Stimulated activated CD8-positive, alpha-beta memory T cell treated with anti-CD3 and anti-CD28 coated beads, Interleukin-7, amount 100 ng/mL, for 4 hours (primary cell): ENCODE measurements around the gene MCAM.

Experiments used
- DNase-seq, 2 donors: peaks; one replicate each; pipeline ENCODE4 v3.0.0-alpha.2; 2020; ENCODE audit warnings: low read depth in 2 of 2

Gene MCAM

GRCh38 chr11:119345685-119346084 lies 28.8 kb upstream of the MCAM start:
- no peak for DNase-seq

DNA sequence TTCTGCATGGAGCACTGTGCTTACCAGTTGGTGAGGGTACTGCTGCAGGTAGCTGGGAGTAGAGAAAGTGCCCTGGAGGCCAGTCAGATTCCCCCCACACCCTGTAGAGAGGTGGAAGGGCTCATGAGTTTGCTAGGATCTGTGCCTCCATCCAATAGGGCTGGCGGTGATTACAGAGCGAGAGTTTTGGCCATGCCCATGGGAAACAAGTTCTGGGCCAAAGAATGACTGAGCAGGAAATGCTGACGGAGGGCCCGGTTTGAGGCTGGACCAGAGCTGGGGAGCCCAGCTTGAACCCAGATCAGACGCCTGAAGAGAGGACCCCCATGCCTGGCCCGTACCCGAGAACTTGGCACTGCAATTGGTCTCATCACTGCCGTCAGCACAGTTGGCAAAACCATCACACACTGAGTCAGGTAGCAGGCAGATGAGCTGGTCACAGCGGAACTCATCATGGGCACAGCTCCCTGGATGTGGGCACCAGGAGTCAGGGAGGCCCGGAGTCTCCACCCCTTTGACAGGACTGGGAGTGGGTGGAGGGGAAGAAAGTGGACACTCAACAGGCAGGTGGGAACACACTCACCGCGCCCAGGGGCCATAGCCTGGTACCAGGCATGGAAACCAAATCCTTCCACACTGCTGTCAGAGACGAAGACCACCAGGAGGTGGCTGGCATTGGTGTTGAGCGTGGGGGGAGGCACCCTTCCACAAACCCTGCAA lies 27.5 kb upstream of the MCAM start:
- DNase-seq, result no peak

DNA sequence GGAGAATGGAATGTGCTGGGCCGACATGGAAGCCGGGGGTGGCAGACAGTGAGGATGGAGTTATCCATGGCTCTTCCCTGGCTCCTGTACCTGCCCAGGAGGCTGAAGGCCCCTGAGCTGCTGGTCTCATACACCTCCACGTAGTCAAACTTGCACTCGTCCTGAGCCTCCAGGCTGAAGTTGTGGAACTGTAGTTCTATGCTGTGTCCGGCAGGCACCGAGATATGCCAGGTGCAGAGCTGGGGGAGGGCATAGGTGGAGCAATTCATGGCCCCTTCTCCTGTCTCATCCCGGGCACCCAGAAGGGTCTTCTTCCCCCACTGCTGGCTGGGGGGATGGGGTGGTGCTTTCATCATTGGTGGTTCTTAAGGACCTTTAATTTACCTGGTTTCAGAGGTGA lies 26.8 kb upstream of the MCAM start:
- no peak for DNase-seq

GRCh38 chr11:119342362-119343130 lies 25.6 kb upstream of the MCAM start:
- no peak for DNase-seq

GRCh38 chr11:119342023-119342300 lies 25.0 kb upstream of the MCAM start:
- DNase-seq, result no peak

- DNase-seq, result no peak
These were observed 24.5 kb upstream of the MCAM start for GRCh38 chr11:119341222-119342022.

DNA sequence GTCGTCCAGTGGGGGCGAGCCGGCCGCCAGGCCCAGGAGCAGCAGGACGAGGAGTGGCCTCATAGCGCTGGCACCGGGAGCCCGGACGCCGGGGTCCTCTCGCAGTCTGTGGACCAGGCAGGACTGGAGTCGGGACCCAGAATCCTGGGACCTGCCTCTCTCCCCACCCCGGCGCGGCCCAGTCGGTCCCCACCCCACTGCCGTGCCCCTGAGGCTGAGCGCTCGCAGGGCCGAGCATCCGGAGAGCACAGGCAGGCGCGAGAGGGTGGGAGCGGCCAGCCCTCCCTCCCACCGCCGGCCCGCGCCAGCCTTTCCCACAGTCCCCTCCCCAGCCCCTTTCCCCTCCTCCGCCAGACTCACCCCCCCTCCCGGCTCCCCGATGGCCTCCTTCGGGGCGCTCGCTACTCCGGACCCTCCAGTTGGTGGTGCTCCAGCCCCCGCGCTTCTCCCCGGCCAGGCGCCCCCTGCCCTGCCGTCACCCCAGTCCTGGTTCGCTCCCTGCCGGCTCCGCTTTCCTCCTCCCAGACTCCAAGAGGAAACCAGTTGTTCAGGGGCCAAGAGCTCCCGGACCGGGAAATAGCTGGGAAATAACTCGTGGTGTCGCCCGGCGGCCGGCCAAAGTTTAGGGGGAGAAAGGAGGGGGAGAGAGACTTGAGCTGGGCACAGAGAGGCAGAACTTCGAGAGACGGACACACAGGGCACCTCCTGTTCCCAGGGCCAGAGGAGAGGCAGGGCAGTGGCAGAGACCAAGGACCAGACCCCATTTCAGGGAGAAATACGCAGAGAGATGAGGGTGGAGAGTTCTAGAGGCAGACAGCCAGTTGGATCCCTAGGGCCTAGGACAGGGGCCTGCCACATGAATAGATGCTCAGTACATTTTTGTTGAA lies 23.6 kb upstream of the MCAM start, which contains the start of gene C1QTNF5:
C1QTNF5 (minus strand) TSS at position 549 of the 887 bp plus-strand sequence; CDS start at position 63, 486 bp downstream.
- no peak for DNase-seq

- no peak for DNase-seq
These were observed 22.8 kb upstream of the MCAM start for GRCh38 chr11:119339589-119340334.

GRCh38 chr11:119338965-119339588 lies 22.1 kb upstream of the MCAM start:
- DNase-seq, result no peak

DNA sequence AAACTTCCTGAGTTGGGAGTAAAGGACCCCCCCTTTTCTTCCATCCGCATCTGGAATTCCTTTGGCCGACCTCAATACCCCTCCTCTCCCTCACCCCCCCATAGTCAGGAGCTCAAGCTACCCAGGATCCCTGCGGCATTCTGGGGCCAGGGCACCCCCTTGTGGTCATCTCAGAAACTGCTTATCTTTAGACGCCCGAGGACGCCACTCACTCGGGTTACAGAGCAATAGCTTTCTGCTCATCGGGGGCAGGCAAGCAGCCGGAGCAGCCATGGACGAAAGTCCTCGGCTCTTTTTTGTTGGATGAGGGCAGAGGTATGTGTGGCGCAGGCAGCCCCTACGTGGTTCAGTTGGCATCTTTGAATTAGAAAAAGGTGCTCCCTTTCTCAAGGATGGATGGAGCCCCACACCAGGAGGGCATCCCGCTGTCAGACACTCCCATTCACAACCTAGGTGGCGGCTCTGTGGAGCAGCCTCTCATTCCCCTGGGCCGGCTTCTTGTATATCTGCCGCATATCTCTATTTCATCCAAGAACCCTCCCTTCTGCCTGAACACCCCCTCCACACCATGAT lies 21.5 kb upstream of the MCAM start:
- peak in 1 of 2 donors; percentile 41 for DNase-seq

GRCh38 chr11:119337581-119338317 lies 20.8 kb upstream of the MCAM start:
- no peak for DNase-seq

- DNase-seq, result no peak
These were observed 20.0 kb upstream of the MCAM start for GRCh38 chr11:119336744-119337469.

DNA sequence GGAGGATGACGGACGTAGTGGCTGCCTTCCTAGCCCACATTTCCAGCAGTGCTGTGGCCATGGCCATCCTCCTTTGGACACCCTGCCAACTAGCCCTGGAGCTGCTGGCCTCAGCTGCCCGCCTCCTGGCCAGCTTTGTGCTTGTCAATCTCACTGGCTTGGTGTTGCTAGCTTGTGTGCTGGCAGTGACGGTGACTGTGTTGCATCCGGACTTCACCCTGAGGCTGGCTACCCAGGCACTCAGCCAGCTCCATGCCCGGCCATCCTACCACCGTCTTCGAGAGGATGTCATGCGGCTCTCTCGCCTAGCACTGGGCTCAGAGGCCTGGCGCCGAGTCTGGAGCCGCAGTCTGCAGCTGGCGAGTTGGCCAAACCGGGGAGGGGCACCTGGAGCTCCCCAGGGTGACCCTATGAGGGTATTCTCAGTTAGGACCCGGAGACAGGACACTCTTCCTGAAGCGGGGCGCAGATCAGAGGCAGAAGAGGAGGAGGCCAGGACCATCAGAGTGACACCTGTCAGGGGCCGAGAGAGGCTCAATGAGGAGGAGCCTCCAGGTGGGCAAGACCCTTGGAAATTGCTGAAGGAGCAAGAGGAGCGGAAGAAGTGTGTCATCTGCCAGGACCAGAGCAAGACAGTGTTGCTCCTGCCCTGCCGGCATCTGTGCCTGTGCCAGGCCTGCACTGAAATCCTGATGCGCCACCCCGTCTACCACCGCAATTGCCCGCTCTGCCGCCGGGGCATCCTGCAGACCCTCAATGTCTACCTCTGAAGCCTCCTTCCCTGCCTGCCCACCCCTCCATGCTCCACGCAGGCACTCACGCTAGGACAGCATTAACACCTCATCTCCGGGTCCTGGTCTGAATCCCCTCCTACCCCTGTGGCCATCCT lies 19.0 kb upstream of the MCAM start:
- DNase-seq, result no peak

DNA sequence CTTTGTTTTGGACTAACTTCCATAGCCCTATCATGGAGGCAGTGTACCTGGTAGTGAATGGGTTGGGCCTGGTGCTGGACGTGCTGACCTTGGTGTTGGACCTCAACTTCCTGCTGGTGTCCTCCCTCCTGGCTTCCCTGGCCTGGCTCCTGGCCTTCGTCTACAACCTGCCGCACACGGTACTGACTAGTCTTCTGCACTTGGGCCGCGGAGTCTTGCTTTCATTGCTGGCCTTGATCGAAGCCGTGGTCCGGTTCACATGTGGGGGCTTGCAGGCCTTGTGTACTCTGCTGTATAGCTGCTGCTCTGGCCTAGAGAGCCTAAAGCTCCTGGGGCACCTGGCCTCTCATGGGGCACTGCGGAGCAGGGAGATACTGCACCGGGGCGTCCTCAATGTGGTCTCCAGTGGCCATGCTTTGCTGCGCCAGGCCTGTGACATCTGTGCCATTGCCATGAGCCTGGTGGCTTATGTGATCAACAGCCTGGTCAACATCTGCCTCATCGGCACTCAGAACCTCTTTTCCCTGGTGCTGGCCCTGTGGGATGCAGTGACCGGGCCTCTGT lies 18.2 kb upstream of the MCAM start:
- no peak for DNase-seq

- peak; percentile 85 to 96 for DNase-seq
These were observed 17.4 kb upstream of the MCAM start, which contains the start of gene RNF26 for GRCh38 chr11:119334174-119334930. RNF26 (plus strand) TSS chr11:119334527; CDS start chr11:119335123, 596 bp downstream.

DNA sequence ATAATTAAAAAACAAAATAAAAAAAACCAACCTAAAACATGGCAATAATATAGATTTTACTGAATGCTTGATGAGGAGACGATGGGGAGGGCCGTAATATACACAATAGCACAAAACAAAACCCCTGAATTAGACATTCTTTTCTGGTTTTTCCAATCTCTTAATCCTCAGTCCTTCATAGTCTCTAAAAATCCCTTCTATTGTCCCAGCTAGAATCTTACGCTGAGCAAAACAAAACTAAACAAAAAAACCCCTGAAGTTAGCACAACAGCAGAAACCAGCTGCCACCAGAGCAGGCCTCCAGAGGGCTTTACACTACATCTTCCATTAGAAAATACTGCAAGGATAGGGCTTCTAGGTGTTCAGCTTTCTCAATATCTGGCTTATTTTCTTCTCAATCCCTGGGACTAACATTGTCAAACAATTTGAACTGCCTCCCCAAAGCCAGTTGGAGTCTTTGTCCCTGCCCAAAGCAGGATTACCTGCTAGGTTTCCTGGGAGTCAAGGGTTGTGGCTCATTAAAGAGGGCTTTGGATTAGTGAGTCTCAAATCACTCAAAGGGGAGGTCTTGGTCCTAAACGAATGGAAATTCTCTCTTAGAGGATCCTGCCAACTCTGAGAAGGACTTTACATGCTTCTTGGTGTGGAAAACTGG lies 15.3 kb upstream of the MCAM start:
- no peak for DNase-seq
